Measurements from ENCODE around the gene CDC123. TPM values are rescaled to one million over a fixed set of nuclear protein-coding genes. Genes with fewer than 3 reads are reported as not detected.

Gene CDC123
- total RNA-seq, 4 donors from 2014 or later, result 44.9 to 67.3 (median 53.6) TPM

DNA sequence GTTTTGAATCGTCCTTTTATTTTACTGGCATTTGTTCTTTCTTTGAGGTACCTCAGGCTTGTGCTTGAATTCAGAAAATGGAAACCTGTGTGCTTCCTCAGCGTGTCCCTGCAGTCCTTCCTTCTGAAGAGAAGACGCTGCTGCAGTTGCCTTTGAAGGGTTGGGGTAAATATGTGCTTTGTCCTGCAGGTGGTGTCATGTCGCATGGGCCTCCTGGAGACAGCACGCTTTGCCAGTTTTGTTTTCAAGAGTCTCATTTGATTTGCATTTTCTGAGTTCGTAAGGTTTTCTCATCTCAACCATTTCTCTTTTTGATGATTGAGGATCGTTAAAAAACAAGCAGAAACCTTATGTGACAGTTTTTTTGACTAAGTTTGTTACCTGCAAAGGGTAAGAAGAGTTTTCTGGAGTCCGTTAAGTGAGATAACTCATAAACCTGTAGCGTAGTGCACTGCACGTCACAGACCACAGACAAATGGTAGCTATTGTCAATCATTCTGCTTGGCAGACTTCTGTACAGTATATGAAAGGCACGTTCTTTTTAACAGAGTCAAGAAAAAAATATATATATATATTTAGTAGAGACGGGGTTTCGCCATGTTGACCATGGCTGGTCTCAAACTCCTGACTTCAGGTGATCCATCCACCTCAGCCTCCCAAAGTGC is 57.0 kb downstream of the CDC123 start:
- no peak for TF ChIP-seq CTCF (IDR thresholded peaks at IDR 0.05; ENCODE audit: low read depth)

- TF ChIP-seq CTCF (IDR thresholded peaks at IDR 0.05; ENCODE audit: low read depth), result no peak
These were observed 59.1 kb downstream of the CDC123 start for GRCh38 chr10:12255048-12255447.

- no peak for TF ChIP-seq CTCF (IDR thresholded peaks at IDR 0.05; ENCODE audit: low read depth)
These were observed 64.0 kb downstream of the CDC123 start for GRCh38 chr10:12259988-12260387.

GRCh38 chr10:12262278-12262981 is 66.4 kb downstream of the CDC123 start:
- TF ChIP-seq CTCF (IDR thresholded peaks at IDR 0.05; ENCODE audit: low read depth), result no peak

GRCh38 chr10:12264204-12264940 is 68.4 kb downstream of the CDC123 start:
- no peak for TF ChIP-seq CTCF (IDR thresholded peaks at IDR 0.05; ENCODE audit: low read depth)

GRCh38 chr10:12269056-12269455 is 73.1 kb downstream of the CDC123 start:
- no peak for TF ChIP-seq CTCF (IDR thresholded peaks at IDR 0.05; ENCODE audit: low read depth)

DNA sequence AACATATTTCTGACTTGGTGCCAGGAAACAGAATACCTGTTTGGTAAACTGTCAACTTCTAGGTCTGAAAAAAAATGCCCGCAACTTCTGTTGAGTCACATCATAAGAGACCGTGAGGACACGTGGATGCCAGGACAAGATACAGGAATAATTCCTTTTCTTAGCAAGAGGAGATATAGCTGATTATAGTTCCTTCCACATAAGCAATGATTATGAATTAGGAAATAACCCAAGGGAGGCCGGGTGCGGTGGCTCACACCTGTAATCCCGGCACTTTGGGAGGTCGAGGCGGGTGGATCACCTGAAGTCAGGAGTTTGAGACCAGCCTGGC is 75.2 kb downstream of the CDC123 start:
- TF ChIP-seq CTCF (IDR thresholded peaks at IDR 0.05; ENCODE audit: low read depth), result no peak
